NCI-H2196 (cell line): Measurements from ENCODE around the gene PCDHGA7.
"Not testable (repeated sequence)": the region's sequence is repeated elsewhere in the genome, so short reads cannot be mapped to it uniquely, and the experiment has no call there.

Experiments used
- DNase-seq: peaks from one replicate; lab custom pipeline; 2025; ENCODE audit not compliant: unreplicated experiment; lab: John Stamatoyannopoulos, UW

PCDHGA7 gene

DNA sequence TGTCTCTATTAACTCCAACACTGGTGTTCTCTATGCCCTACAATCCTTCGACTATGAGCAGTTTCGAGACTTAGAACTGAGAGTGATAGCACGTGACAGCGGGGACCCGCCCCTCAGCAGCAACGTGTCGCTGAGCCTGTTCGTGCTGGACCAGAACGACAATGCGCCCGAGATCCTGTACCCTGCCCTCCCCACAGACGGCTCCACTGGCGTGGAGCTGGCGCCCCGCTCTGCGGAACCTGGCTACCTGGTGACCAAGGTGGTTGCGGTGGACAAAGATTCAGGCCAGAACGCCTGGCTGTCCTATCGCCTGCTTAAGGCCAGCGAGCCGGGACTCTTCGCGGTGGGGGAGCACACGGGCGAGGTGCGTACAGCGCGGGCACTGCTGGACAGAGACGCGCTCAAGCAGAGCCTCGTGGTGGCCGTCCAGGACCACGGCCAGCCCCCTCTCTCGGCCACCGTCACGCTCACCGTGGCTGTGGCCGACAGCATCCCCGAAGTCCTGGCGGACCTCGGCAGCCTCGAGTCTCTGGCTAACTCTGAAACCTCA, 40.3 kb downstream of the PCDHGA7 start:
- DNase-seq: no peak

GRCh38 chr5:141427783-141428426, 45.4 kb downstream of the PCDHGA7 start:
- DNase-seq: no peak

DNA sequence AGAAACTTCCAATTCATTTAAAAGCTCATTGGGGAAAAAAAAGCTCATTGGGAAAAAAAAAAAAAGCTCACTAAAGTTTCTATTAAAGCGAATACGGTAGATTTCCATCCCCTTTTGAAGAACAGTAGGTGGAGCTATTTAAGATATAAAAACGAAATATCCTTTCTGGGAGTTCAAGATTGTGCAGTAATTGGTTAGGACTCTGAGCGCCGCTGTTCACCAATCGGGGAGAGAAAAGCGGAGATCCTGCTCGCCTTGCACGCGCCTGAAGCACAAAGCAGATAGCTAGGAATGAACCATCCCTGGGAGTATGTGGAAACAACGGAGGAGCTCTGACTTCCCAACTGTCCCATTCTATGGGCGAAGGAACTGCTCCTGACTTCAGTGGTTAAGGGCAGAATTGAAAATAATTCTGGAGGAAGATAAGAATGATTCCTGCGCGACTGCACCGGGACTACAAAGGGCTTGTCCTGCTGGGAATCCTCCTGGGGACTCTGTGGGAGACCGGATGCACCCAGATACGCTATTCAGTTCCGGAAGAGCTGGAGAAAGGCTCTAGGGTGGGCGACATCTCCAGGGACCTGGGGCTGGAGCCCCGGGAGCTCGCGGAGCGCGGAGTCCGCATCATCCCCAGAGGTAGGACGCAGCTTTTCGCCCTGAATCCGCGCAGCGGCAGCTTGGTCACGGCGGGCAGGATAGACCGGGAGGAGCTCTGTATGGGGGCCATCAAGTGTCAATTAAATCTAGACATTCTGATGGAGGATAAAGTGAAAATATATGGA, 48.0 kb downstream of the PCDHGA7 start, which contains the start of gene PCDHGA12:
PCDHGA12 (plus strand) TSS at position 176 of the 782 bp plus-strand sequence; CDS start at position 429, 253 bp downstream.
- DNase-seq: no peak

DNA sequence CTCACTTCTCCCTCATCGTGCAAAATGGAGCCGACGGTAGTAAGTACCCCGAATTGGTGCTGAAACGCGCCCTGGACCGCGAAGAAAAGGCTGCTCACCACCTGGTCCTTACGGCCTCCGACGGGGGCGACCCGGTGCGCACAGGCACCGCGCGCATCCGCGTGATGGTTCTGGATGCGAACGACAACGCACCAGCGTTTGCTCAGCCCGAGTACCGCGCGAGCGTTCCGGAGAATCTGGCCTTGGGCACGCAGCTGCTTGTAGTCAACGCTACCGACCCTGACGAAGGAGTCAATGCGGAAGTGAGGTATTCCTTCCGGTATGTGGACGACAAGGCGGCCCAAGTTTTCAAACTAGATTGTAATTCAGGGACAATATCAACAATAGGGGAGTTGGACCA, 48.7 kb downstream of the PCDHGA7 start:
- no peak for DNase-seq

- DNase-seq: not testable (repeated sequence)
These were observed 49.8 kb downstream of the PCDHGA7 start for GRCh38 chr5:141432308-141432707.

DNA sequence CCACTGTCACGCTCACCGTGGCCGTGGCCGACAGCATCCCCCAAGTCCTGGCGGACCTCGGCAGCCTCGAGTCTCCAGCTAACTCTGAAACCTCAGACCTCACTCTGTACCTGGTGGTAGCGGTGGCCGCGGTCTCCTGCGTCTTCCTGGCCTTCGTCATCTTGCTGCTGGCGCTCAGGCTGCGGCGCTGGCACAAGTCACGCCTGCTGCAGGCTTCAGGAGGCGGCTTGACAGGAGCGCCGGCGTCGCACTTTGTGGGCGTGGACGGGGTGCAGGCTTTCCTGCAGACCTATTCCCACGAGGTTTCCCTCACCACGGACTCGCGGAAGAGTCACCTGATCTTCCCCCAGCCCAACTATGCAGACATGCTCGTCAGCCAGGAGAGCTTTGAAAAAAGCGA, 50.2 kb downstream of the PCDHGA7 start:
- not testable (repeated sequence) for DNase-seq

- no peak for DNase-seq
These were observed 51.5 kb downstream of the PCDHGA7 start for GRCh38 chr5:141434006-141434405.
